SK-N-SH treated with all-trans-retinoic acid at 6 μM for 48 hours (cell line): ENCODE data around the gene ANAPC2.

Experiments
- ATAC-seq: fragments of 200-7000 bp; cut with Tn5 transposase; 3 replicates; pipeline ENCODE4 v1.9.1; 2020; ENCODE audit warnings: mild to moderate bottlenecking, moderate library complexity
- ARNTL ChIP-seq: fragments of 450-650 bp; formaldehyde crosslinking; IDR thresholded peaks from 2 replicates; pipeline ENCODE4 v1.5.0; 2020; ENCODE audit warnings: low read depth, mild to moderate bottlenecking, moderate library complexity, borderline replicate concordance
- BACH2 ChIP-seq: fragments of 250-450 bp; sonication (Bioruptor Pico); IDR thresholded peaks from 2 replicates; pipeline ENCODE4 v1.9.0; 2021; ENCODE audit warnings: mild to moderate bottlenecking, borderline replicate concordance
- CREB5 ChIP-seq: fragments of 250-450 bp; sonication (Bioruptor Pico); IDR thresholded peaks from 2 replicates; pipeline ENCODE4 v1.5.1; 2020; ENCODE audit warnings: low read depth, mild to moderate bottlenecking, moderate library complexity
- CSDC2 ChIP-seq: fragments of 250-450 bp; sonication (Bioruptor Pico); IDR thresholded peaks from 2 replicates; pipeline ENCODE4 v1.5.0; 2020; ENCODE audit warnings: mild to moderate bottlenecking, moderate library complexity
- CSRNP3 ChIP-seq: fragments of 250-450 bp; sonication (Bioruptor Pico); IDR thresholded peaks from 2 replicates; pipeline ENCODE4 v1.5.1; 2021; ENCODE audit warnings: mild to moderate bottlenecking, moderate library complexity
- ESRRG ChIP-seq: fragments of 250-450 bp; sonication (Bioruptor Pico); IDR thresholded peaks from 2 replicates; pipeline ENCODE4 v1.6.1; 2021; ENCODE audit warnings: mild to moderate bottlenecking
- GLIS3 ChIP-seq: fragments of 250-450 bp; sonication (Bioruptor Pico); IDR thresholded peaks from 2 replicates; pipeline ENCODE4 v1.5.0; 2020; ENCODE audit warnings: mild to moderate bottlenecking, moderate library complexity
- ISL1 ChIP-seq: fragments of 250-450 bp; sonication (Bioruptor Pico); IDR thresholded peaks from 2 replicates; pipeline ENCODE4 v2.1.2; 2022; ENCODE audit warnings: mild to moderate bottlenecking, moderate library complexity
- OSR1 ChIP-seq: fragments of 250-450 bp; sonication (Bioruptor Pico); IDR thresholded peaks from 2 replicates; pipeline ENCODE4 v1.8.0; 2022; ENCODE audit warnings: moderate library complexity, mild to moderate bottlenecking, inconsistent platforms
- POU6F1 ChIP-seq: fragments of 250-450 bp; sonication (Bioruptor Pico); IDR thresholded peaks from 2 replicates; pipeline ENCODE4 v1.8.0; 2021; ENCODE audit warnings: low read depth, mild to moderate bottlenecking, moderate library complexity, borderline replicate concordance
- PPARA ChIP-seq: fragments of 250-450 bp; sonication (Bioruptor Pico); IDR thresholded peaks from 2 replicates; pipeline ENCODE4 v1.5.0; 2020; ENCODE audit warnings: mild to moderate bottlenecking, borderline replicate concordance
- RARB ChIP-seq: fragments of 250-450 bp; sonication (Bioruptor Pico); IDR thresholded peaks from 2 replicates; pipeline ENCODE4 v1.8.0; 2021; ENCODE audit warnings: mild to moderate bottlenecking, moderate library complexity
- SNAI2 ChIP-seq: fragments of 250-450 bp; sonication (Bioruptor Pico); IDR thresholded peaks from 2 replicates; pipeline ENCODE4 v1.5.0; 2020; ENCODE audit warnings: mild to moderate bottlenecking, moderate library complexity
- TCF4 ChIP-seq: fragments of 250-450 bp; sonication (Bioruptor Pico); IDR thresholded peaks from 2 replicates; pipeline ENCODE4 v1.8.0; 2021; ENCODE audit warnings: mild to moderate bottlenecking, moderate library complexity, borderline replicate concordance
- TOX ChIP-seq: fragments of 250-450 bp; sonication (Bioruptor Pico); IDR thresholded peaks from 2 replicates; pipeline ENCODE4 v1.8.0; 2021; ENCODE audit warnings: mild to moderate bottlenecking, moderate library complexity, borderline replicate concordance
- TSHZ2 ChIP-seq: fragments of 250-450 bp; sonication (Bioruptor Pico); IDR thresholded peaks from 2 replicates; pipeline ENCODE4 v1.5.0; 2020; ENCODE audit warnings: mild to moderate bottlenecking, moderate library complexity
- ZC3H10 ChIP-seq: fragments of 250-450 bp; sonication (Bioruptor Pico); IDR thresholded peaks from 2 replicates; pipeline ENCODE4 v1.5.1; 2021; ENCODE audit warnings: mild to moderate bottlenecking, moderate library complexity
- ZFP3 ChIP-seq: fragments of 250-450 bp; sonication (Bioruptor Pico); IDR thresholded peaks from 2 replicates; pipeline ENCODE4 v1.5.0; 2020; ENCODE audit warnings: mild to moderate bottlenecking, moderate library complexity
- ZFP30 ChIP-seq: fragments of 450-650 bp; formaldehyde crosslinking; IDR thresholded peaks from 2 replicates; pipeline ENCODE4 v1.5.0; 2022; ENCODE audit warnings: mild to moderate bottlenecking, moderate library complexity
- ZNF565 ChIP-seq: fragments of 450-650 bp; formaldehyde crosslinking; conservative IDR thresholded peaks from 2 replicates; pipeline ENCODE4 v1.5.0; 2020; ENCODE audit warnings: low read depth, mild to moderate bottlenecking, moderate library complexity
- ZNF70 ChIP-seq: fragments of 450-650 bp; formaldehyde crosslinking; IDR thresholded peaks from 2 replicates; pipeline ENCODE4 v1.5.0; 2020; ENCODE audit warnings: mild to moderate bottlenecking, moderate library complexity
- ZNF8 ChIP-seq: fragments of 450-650 bp; formaldehyde crosslinking; IDR thresholded peaks from 2 replicates; pipeline ENCODE4 v1.5.0; 2020; ENCODE audit warnings: mild to moderate bottlenecking, moderate library complexity

ANAPC2 gene

GRCh38 chr9:137221095-137221505 lies 32.7 kb upstream of the ANAPC2 start (continued):
- no peak for TF ChIP-seq PPARA (CRISPR knock-in tag)

- ATAC-seq: no peak
- TF ChIP-seq ZFP3 (CRISPR knock-in tag): no peak
- no peak for TF ChIP-seq TOX (CRISPR knock-in tag)
- TF ChIP-seq ARNTL: no peak
- TF ChIP-seq ZNF565 (CRISPR knock-in tag): no peak
- TF ChIP-seq ESRRG (CRISPR knock-in tag): no peak
- no peak for TF ChIP-seq GLIS3 (CRISPR knock-in tag)
- TF ChIP-seq OSR1: no peak
- no peak for TF ChIP-seq CREB5 (CRISPR knock-in tag)
- no peak for TF ChIP-seq BACH2 (CRISPR knock-in tag)
- TF ChIP-seq TCF4 (CRISPR knock-in tag): no peak
- no peak for TF ChIP-seq ZFP30 (CRISPR knock-in tag)
- TF ChIP-seq CSDC2: no peak
- TF ChIP-seq ZNF70 (CRISPR knock-in tag): no peak
- no peak for TF ChIP-seq RARB
Measured at GRCh38 chr9:137220317-137221094, 32.1 kb upstream of the ANAPC2 start.

- TF ChIP-seq OSR1: no peak
- no peak for TF ChIP-seq ZFP30 (CRISPR knock-in tag)
- no peak for TF ChIP-seq PPARA (CRISPR knock-in tag)
- no peak for TF ChIP-seq TSHZ2 (CRISPR knock-in tag)
- TF ChIP-seq ARNTL: no peak
- no peak for TF ChIP-seq ZC3H10 (CRISPR knock-in tag)
- TF ChIP-seq TCF4 (CRISPR knock-in tag): no peak
- no peak for TF ChIP-seq ZNF8 (CRISPR knock-in tag)
- no peak for TF ChIP-seq ZNF565 (CRISPR knock-in tag)
- TF ChIP-seq ISL1 (CRISPR knock-in tag): no peak
- ATAC-seq: no peak
Measured at GRCh38 chr9:137219757-137220316, 31.5 kb upstream of the ANAPC2 start.

GRCh38 chr9:137218754-137219271 lies 30.5 kb upstream of the ANAPC2 start:
- no peak for ATAC-seq
- TF ChIP-seq CSRNP3 (CRISPR knock-in tag) (no peak), SNAI2 (CRISPR knock-in tag) (no peak), PPARA (CRISPR knock-in tag) (no peak)

GRCh38 chr9:137218212-137218753 lies 29.9 kb upstream of the ANAPC2 start:
- no peak for TF ChIP-seq RARB
- TF ChIP-seq ISL1 (CRISPR knock-in tag): no peak
- TF ChIP-seq POU6F1 (CRISPR knock-in tag): no peak
- TF ChIP-seq ESRRG (CRISPR knock-in tag): no peak
- TF ChIP-seq, all 23 proteins: peak for 0
- no peak for ATAC-seq
